ENCODE data around the gene TSFM.
"Not testable (repeated sequence)": the region's sequence is repeated elsewhere in the genome, so short reads cannot be mapped to it uniquely, and the experiment has no call there.

The TSFM gene

DNA sequence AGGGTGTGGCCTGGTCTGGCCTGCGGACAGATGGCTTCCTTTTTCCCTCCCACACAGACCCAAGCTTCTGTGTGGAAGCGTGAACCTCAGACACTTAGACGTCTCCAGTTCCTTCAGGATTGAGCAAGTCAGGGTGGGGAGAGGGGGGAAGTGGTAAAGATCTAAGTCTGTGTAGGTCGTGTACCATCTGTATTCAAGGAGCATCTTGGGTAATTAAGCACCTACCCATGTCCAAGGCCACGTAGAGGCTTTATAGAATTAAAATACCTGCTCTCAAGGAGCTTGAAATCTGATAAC lies 34.2 kb downstream of the TSFM start:
- no peak for DNase-seq
- no peak for ATAC-seq
- H3K9me3 Mint-ChIP-seq, result no peaks in the 10 kb centered on the region
- H3K36me3 Mint-ChIP-seq (ENCODE audit: low read depth), result no peaks in the 10 kb centered on the region
- H3K4me3 Mint-ChIP-seq, result no peak overlapping the region
- no peak overlapping the region for H3K27ac Mint-ChIP-seq
- H3K4me1 Mint-ChIP-seq, result no peaks in the 10 kb centered on the region
- H3K27me3 Mint-ChIP-seq, result no peaks in the 10 kb centered on the region

GRCh38 chr12:57817261-57817989 lies 34.8 kb downstream of the TSFM start:
- ATAC-seq, result no peak
- Mint-ChIP-seq H3K4me3 (no peak overlapping the region), H3K9me3 (no peaks in the 10 kb centered on the region), H3K27ac (no peak overlapping the region), H3K27me3 (no peaks in the 10 kb centered on the region), H3K4me1 (no peaks in the 10 kb centered on the region), H3K36me3 (ENCODE audit: low read depth) (no peaks in the 10 kb centered on the region)
- DNase-seq, result no peak

GRCh38 chr12:57817990-57818331 lies 35.4 kb downstream of the TSFM start:
- not testable (repeated sequence) for H3K36me3 Mint-ChIP-seq (ENCODE audit: low read depth); ATAC-seq; H3K27ac Mint-ChIP-seq; DNase-seq; H3K4me3 Mint-ChIP-seq; H3K4me1 Mint-ChIP-seq; H3K9me3 Mint-ChIP-seq; H3K27me3 Mint-ChIP-seq

GRCh38 chr12:57820119-57820518 lies 37.5 kb downstream of the TSFM start:
- not testable (repeated sequence) for H3K27ac Mint-ChIP-seq, H3K27me3 Mint-ChIP-seq, H3K9me3 Mint-ChIP-seq, ATAC-seq, H3K4me3 Mint-ChIP-seq, H3K4me1 Mint-ChIP-seq, DNase-seq
- peaks cover 11% of the 10 kb centered on the region for H3K36me3 Mint-ChIP-seq (ENCODE audit: low read depth)

GRCh38 chr12:57821015-57821414 lies 38.4 kb downstream of the TSFM start:
- H3K4me1 Mint-ChIP-seq, H3K4me3 Mint-ChIP-seq, ATAC-seq, H3K27me3 Mint-ChIP-seq, DNase-seq, H3K9me3 Mint-ChIP-seq: not testable (repeated sequence)
- H3K27ac Mint-ChIP-seq, result peak overlapping the region; percentile 42
- peaks cover 14% of the 10 kb centered on the region for H3K36me3 Mint-ChIP-seq (ENCODE audit: low read depth)

- Mint-ChIP-seq H3K4me3 (no peak overlapping the region), H3K9me3 (no peaks in the 10 kb centered on the region), H3K27ac (no peak overlapping the region), H3K4me1 (no peaks in the 10 kb centered on the region), H3K27me3 (no peaks in the 10 kb centered on the region), H3K36me3 (ENCODE audit: low read depth) (peaks cover 14% of the 10 kb centered on the region)
- DNase-seq (no peak), ATAC-seq (no peak)
These were observed 39.1 kb downstream of the TSFM start for GRCh38 chr12:57821474-57822214.

GRCh38 chr12:57822392-57823130 lies 40.0 kb downstream of the TSFM start:
- Mint-ChIP-seq H3K36me3 (ENCODE audit: low read depth) (peaks cover 17% of the 10 kb centered on the region), H3K27me3 (no peaks in the 10 kb centered on the region), H3K4me3 (no peak overlapping the region), H3K27ac (no peak overlapping the region), H3K4me1 (no peaks in the 10 kb centered on the region), H3K9me3 (no peaks in the 10 kb centered on the region)
- ATAC-seq (no peak), DNase-seq (no peak)

- ATAC-seq (no peak), DNase-seq (no peak)
- Mint-ChIP-seq H3K27ac (peak overlapping the region; percentile 13), H3K4me1 (no peaks in the 10 kb centered on the region), H3K36me3 (ENCODE audit: low read depth) (peaks cover 17% of the 10 kb centered on the region), H3K4me3 (no peak overlapping the region), H3K27me3 (no peaks in the 10 kb centered on the region), H3K9me3 (no peaks in the 10 kb centered on the region)
These were observed 40.7 kb downstream of the TSFM start for GRCh38 chr12:57823131-57823907.

GRCh38 chr12:57823908-57824640 lies 41.5 kb downstream of the TSFM start:
- no peak for ATAC-seq
- no peak for DNase-seq
- Mint-ChIP-seq H3K4me1 (peaks cover 2% of the 10 kb centered on the region), H3K4me3 (no peak overlapping the region), H3K36me3 (ENCODE audit: low read depth) (peaks cover 20% of the 10 kb centered on the region), H3K27me3 (no peaks in the 10 kb centered on the region), H3K27ac (peak overlapping the region; percentile 13), H3K9me3 (no peaks in the 10 kb centered on the region)

GRCh38 chr12:57825451-57825850 lies 42.9 kb downstream of the TSFM start:
- no peak for ATAC-seq
- H3K4me3 Mint-ChIP-seq, result no peak overlapping the region
- no peaks in the 10 kb centered on the region for H3K9me3 Mint-ChIP-seq

DNA sequence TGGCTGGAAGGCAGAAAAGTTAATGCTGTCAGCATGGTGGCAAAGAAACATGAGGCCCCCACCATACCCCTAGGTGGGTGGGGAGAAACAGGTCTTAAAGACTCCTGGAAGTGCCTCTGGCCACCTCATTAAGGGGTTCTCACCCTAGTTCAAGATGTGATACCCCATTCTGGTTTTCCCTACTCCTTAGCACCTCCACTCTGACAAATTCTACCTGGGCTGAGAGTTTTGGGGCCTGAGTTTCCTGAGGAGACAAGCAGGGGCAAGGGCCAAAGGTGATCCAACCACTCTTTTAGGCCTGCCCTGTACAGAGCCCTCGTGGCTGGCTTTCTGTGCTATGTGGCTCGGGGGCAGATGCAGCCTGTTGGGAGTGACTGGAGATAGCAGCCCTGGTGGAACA lies 43.8 kb downstream of the TSFM start:
- H3K27ac Mint-ChIP-seq, result no peak overlapping the region
- ATAC-seq (no peak), DNase-seq (no peak)
- H3K27me3 Mint-ChIP-seq, result no peaks in the 10 kb centered on the region
- H3K9me3 Mint-ChIP-seq, result no peaks in the 10 kb centered on the region
- no peak overlapping the region for H3K4me3 Mint-ChIP-seq
- H3K4me1 Mint-ChIP-seq, result peaks cover 18% of the 10 kb centered on the region
- H3K36me3 Mint-ChIP-seq (ENCODE audit: low read depth), result peaks cover 20% of the 10 kb centered on the region

More at GRCh38 chr12:57825451-57825850, 42.9 kb downstream of the TSFM start:
- Mint-ChIP-seq H3K4me1 (peaks cover 13% of the 10 kb centered on the region), H3K36me3 (ENCODE audit: low read depth) (peaks cover 20% of the 10 kb centered on the region), H3K27ac (no peak overlapping the region), H3K27me3 (no peaks in the 10 kb centered on the region)
- DNase-seq, result no peak

- Mint-ChIP-seq H3K4me3 (no peak overlapping the region), H3K4me1 (peaks cover 24% of the 10 kb centered on the region), H3K27ac (no peak overlapping the region), H3K27me3 (no peaks in the 10 kb centered on the region), H3K9me3 (no peaks in the 10 kb centered on the region), H3K36me3 (ENCODE audit: low read depth) (peaks cover 20% of the 10 kb centered on the region)
- DNase-seq (no peak), ATAC-seq (no peak)
These were observed 44.4 kb downstream of the TSFM start for GRCh38 chr12:57826966-57827365.

GRCh38 chr12:57829025-57829777 lies 46.6 kb downstream of the TSFM start:
- H3K27me3 Mint-ChIP-seq, result no peaks in the 10 kb centered on the region
- H3K27ac Mint-ChIP-seq, result no peak overlapping the region
- ATAC-seq (no peak), DNase-seq (no peak)
- H3K4me1 Mint-ChIP-seq, result peaks cover 46% of the 10 kb centered on the region
- no peak overlapping the region for H3K4me3 Mint-ChIP-seq
- H3K9me3 Mint-ChIP-seq, result no peaks in the 10 kb centered on the region
- H3K36me3 Mint-ChIP-seq (ENCODE audit: low read depth), result peaks cover 12% of the 10 kb centered on the region
